Thymus (tissue), 14 donors: ENCODE measurements around the gene FUT2. TPM values are rescaled to one million over a fixed set of nuclear protein-coding genes. Genes with fewer than 3 reads are reported as not detected.
A peak's percentile ranks its signal among the peaks of the same experiment; 100 is the strongest.

Experiments
- DNase-seq, 9 donors: peaks; one replicate each; pipeline ENCODE4 v3.0.0-alpha.2; 2013; ENCODE audit warnings: low spot score in 9 of 9, low read depth in 6 of 9, missing footprints in 1 of 9
- H3K27ac ChIP-seq, 2 donors: one replicate each; pipeline ENCODE4 v1.5.1; 2013; ENCODE audit warnings: control low read depth in 1 of 2, low read depth in 1 of 2, low read length in 1 of 2, mild to moderate bottlenecking in 1 of 2, moderate library complexity in 1 of 2
- H3K27me3 ChIP-seq, 2 donors: one replicate each; pipeline ENCODE4 v1.5.1; 2013; ENCODE audit warnings: low read length in 1 of 2; ENCODE audit not compliant: control insufficient read depth in 2 of 2, insufficient read depth in 1 of 2
- H3K36me3 ChIP-seq, 2 donors: one replicate each; pipeline ENCODE4 v1.5.1; 2013; ENCODE audit warnings: low read length in 1 of 2, mild to moderate bottlenecking in 1 of 2, moderate library complexity in 1 of 2; ENCODE audit not compliant: control insufficient read depth in 2 of 2, insufficient read depth in 2 of 2
- H3K4me1 ChIP-seq, 2 donors: one replicate each; pipeline ENCODE4 v1.5.1; 2013; ENCODE audit warnings: low read length in 2 of 2; ENCODE audit not compliant: control insufficient read depth in 2 of 2, insufficient read depth in 2 of 2
- H3K4me3 ChIP-seq, 2 donors: one replicate each; pipeline ENCODE4 v1.5.1; 2013; ENCODE audit warnings: low read length in 2 of 2, control low read depth in 1 of 2, mild to moderate bottlenecking in 1 of 2
- H3K9me3 ChIP-seq, 2 donors: one replicate each; pipeline ENCODE4 v1.5.1; 2013; ENCODE audit warnings: low read length in 1 of 2, mild to moderate bottlenecking in 1 of 2; ENCODE audit not compliant: control insufficient read depth in 2 of 2, insufficient read depth in 1 of 2
- WGBS: extraction: QIAGEN DNeasy Blood & Tissue Kit; methylation state at CpG from one replicate; pipeline ENCODE4 v1.1.7; 2013; 5-methylcytosine and 5-hydroxymethylcytosine counted together
- long read RNA-seq, 10 donors: transcript quantifications; one replicate each; lab custom pipeline, GENCODE V29; 2026
- polyA plus RNA-seq: library from polyadenylated mRNA; stranded (reverse); fragments of 200-250 nt; gene quantifications from one replicate; pipeline ENCODE4 v1.2.3, GENCODE V29; 2013
- total RNA-seq: library from RNA; stranded (reverse); fragments of 120-200 nt; gene quantifications from one replicate; pipeline ENCODE4 v1.2.4, GENCODE V29; 2013
- donor health status: healthy.

The FUT2 gene
- total RNA-seq (0.66 TPM), polyA plus RNA-seq (3.2 TPM)
- long read RNA-seq, donor 1: 0 reads
- long read RNA-seq, donor 2, partial matches to known transcripts: 0 of 1 reads
- long read RNA-seq, donor 2, other reads (novel, unspliced or antisense): 0 of 1 reads
- long read RNA-seq, donor 3: 0 reads
- long read RNA-seq, donor 4: 0 reads
- long read RNA-seq, donor 5, partial matches to known transcripts: 0 of 1 reads
- long read RNA-seq, donor 5, other reads (novel, unspliced or antisense): 0 of 1 reads
- long read RNA-seq, donor 6, partial matches to known transcripts: 0 of 1 reads
- long read RNA-seq, donor 6, other reads (novel, unspliced or antisense): 0 of 1 reads
- long read RNA-seq, donor 7: 0 reads
- long read RNA-seq, donor 8: 0 reads
- long read RNA-seq, donor 9: 0 reads
- long read RNA-seq, donor 10: 0 reads

DNA sequence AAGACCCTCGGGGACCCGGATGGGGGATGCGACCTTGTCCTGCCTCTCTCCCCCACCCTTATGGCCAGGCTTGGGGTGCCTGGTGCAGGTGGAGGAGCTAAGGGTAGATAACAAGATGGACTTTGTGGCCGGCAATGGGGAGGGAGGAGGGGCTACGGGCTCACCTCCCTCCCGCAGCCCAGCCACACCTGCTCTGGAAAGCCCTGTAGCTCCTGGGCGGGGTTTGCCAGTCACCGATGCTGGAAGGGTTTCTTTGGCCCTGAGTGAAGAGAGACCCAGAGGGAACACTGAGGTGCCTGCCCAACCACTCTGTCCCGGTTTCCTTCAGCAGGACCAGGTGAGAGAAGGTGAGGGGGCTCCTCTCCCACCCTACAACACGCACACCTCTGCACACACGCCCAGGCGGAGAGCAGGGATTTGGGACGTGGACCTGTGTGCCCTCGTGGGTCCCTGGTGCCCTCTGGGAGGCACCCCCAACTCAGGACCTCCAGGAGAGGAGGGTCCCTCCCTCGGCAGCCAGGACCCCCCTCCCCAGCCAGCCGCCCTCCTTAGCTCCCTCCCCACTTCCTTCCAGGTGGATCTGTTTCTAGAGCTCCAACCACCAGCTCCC, at the start of gene FUT2:
Gene FUT2 (plus strand): TSS at position 229 of the 610 bp plus-strand sequence. CDS start 6,986 bp downstream, outside the sequence.
- H3K9me3 ChIP-seq: peaks cover 0 to 9% of the 10 kb centered on the region in 2 donors
- H3K4me3 ChIP-seq: peak within 1 kb of the TSS in 1 of 2 donors; percentile 32
- peaks cover 0 to 30% of the 10 kb centered on the region in 2 donors for H3K27me3 ChIP-seq
- no peak within 1 kb of the TSS for H3K27ac ChIP-seq
- H3K36me3 ChIP-seq: no peaks in the 10 kb centered on the region
- no peak for DNase-seq
- WGBS: 42% methylated on average over 16 of the region's 16 CpGs
- peaks cover 6 to 10% of the 10 kb centered on the region in 2 donors for H3K4me1 ChIP-seq

DNA sequence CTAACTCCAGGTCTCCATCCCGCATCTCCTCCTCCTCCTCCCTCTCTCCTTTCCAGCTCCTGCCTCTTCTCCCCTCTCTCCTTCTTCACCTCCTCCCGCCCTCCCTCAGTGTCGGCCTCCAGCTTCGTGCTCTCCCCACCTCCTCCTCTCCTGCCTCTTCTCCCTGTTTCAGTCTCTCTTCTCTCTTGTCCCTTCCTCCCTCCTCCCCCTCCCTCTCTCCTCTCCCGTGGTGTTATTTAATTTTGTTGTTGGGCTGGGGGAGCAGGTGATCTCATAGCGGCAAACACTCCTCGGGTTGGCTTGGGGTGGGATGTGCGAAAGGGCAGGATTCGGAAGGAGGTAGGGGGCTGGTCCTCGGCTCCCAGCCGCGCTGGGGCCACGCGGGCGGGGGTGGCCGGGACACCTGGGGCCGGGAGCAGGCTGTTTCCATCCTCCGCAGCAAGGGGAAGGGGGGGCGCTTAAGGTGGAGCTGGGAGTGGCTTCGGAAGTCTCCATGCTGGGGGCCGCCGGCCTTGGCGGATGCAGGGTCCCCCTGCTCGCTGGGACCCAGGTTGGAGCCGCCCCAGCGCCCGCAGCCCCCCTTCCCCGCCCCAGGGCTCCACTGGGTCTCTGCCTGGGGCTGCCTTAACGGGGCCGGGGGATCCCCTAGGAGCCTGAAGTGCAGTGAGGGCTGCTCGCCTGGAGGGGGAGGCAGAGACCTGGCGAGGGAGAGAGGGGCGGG, 49.6 kb upstream of the FUT2 start, which contains the start of gene CA11:
Gene CA11 (minus strand): TSS at position 187 of the 721 bp plus-strand sequence. CDS start 555 bp downstream, outside the sequence.
- Histone ChIP-seq H3K9me3 (no peaks in the 10 kb centered on the region), H3K4me1 (peaks cover 24 to 54% of the 10 kb centered on the region in 2 donors), H3K27me3 (peaks cover 0 to 11% of the 10 kb centered on the region in 2 donors), H3K4me3 (peak within 1 kb of the TSS; percentile 55 to 65), H3K36me3 (no peaks in the 10 kb centered on the region), H3K27ac (peak within 1 kb of the TSS; percentile 76 to 90)
- peak in 8 of 9 donors; percentile 86 to 96 (median 90) for DNase-seq
- under 1% methylated on average over 33 of the region's 33 CpGs for WGBS

DNA sequence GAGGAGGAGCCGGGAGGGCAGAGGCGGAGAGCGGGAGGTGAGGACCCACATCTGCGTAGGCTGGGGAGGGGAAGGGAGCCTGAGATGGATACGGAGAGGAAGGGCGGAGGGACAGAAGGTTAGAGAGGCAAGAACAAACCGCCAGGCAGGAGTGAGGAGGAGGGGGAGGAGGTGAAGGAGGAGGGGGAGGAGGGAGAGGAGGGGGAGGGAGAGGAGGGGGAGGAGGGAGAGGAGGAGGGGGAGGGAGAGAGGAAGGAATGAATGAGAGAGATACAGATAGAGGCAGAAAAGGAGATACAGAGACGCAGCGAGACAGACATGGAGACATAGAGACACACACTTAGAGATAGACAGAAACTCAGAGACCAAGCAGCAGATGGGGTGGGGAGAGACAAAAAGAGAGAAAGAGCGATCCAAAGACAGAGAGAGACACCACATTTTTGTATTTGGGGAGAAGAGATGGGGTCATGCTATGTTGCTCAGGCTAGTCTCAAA, 49.0 kb upstream of the FUT2 start:
- no peaks in the 10 kb centered on the region for H3K9me3 ChIP-seq
- peak overlapping the region; percentile 55 to 65 for H3K4me3 ChIP-seq
- peak in 1 of 9 donors; percentile 43 for DNase-seq
- WGBS: 14% methylated on average over 7 of the region's 10 CpGs
- no peaks in the 10 kb centered on the region for H3K36me3 ChIP-seq
- peaks cover 24 to 54% of the 10 kb centered on the region in 2 donors for H3K4me1 ChIP-seq
- H3K27ac ChIP-seq: peak overlapping the region; percentile 76 to 90
- peaks cover 0 to 11% of the 10 kb centered on the region in 2 donors for H3K27me3 ChIP-seq

DNA sequence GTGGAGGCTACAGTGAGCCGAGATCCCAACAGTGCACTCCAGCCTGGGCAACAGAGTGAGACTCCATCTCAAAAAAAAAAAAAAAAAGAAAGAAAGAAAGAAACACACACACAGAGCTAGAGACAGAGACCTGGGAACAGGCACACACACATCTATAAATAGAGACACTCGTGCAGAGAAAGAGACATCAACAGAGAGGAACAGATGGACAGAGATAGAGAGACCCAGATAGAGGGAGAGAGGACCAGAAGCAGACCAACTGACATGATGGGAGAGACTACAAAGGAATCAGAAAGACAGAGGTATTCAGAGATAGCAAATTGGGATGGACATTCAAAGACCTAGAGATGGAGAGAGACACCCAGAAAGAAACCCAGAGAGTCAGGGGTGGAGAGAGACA, 47.6 kb upstream of the FUT2 start:
- 72% methylated on average over 2 of the region's 2 CpGs for WGBS

DNA sequence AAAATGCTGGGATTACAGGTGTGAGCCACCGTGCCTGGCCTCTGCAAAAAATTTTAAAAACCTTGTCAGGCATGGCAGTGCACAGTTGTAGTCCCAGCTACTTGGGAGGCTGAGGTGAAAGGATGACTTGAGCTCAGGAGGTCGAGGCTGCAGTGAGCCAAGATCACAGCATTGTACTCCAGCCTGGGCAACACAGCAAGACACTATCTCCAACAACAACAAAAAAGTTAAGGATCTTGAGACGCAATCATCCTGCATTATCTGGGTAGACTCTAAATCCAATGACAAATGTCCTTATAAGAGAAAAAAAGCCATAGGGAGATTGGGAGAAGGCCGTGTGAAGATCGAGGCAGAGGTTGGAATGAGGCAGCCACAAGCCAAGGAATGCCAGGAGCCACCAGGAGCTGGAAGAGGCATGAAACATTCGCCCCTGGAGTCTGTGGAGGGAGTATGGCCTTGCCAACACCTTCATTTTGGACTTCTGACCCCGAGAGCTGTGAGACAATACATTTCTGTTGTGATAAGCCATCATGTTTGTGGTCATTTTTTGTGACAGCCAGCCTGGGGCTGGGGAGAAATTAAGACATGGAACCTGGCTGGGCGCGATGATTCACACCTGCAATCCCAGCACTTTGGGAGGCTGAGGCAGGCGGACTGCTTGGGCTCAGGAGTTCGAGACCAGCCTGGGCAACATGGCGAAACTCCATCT, 44.6 kb upstream of the FUT2 start:
- Histone ChIP-seq H3K27ac (no peak overlapping the region), H3K4me1 (peaks cover 30 to 45% of the 10 kb centered on the region in 2 donors), H3K36me3 (no peaks in the 10 kb centered on the region), H3K9me3 (no peaks in the 10 kb centered on the region), H3K4me3 (no peak overlapping the region), H3K27me3 (peaks cover 0 to under 1% of the 10 kb centered on the region in 2 donors)
- DNase-seq: no peak
- 98% methylated on average over 12 of the region's 12 CpGs for WGBS

More for the DNA sequence above, 47.6 kb upstream of the FUT2 start:
- Histone ChIP-seq H3K9me3 (no peaks in the 10 kb centered on the region), H3K4me1 (peaks cover 25 to 57% of the 10 kb centered on the region in 2 donors), H3K27me3 (peaks cover 0 to 11% of the 10 kb centered on the region in 2 donors), H3K27ac (peak overlapping the region; percentile 18 to 44), H3K4me3 (no peak overlapping the region), H3K36me3 (no peaks in the 10 kb centered on the region)
- no peak for DNase-seq

DNA sequence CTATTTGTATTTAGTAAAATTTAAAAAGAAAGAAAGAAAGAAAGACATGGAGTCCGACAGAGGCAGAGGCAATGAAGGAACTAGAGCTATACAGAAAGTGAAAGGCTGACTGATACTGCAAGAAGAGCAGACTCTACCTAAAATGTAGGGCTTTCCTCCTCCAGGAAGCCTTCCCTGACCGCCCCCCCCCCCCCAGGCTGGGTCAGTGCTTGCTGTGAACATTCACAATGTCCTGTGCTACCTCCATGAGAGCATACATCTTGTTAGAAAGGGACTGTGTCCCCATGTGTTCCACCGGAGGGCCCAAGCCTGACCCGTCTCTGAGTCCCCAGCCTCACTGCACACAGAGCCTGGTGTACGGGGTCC, 44.1 kb upstream of the FUT2 start:
- WGBS: 88% methylated on average over 5 of the region's 5 CpGs
- no peak for DNase-seq
- H3K36me3 ChIP-seq: no peaks in the 10 kb centered on the region
- H3K4me1 ChIP-seq: peaks cover 30 to 43% of the 10 kb centered on the region in 2 donors
- H3K27ac ChIP-seq: no peak overlapping the region
- H3K4me3 ChIP-seq: no peak overlapping the region
- H3K27me3 ChIP-seq: no peaks in the 10 kb centered on the region
- no peaks in the 10 kb centered on the region for H3K9me3 ChIP-seq

DNA sequence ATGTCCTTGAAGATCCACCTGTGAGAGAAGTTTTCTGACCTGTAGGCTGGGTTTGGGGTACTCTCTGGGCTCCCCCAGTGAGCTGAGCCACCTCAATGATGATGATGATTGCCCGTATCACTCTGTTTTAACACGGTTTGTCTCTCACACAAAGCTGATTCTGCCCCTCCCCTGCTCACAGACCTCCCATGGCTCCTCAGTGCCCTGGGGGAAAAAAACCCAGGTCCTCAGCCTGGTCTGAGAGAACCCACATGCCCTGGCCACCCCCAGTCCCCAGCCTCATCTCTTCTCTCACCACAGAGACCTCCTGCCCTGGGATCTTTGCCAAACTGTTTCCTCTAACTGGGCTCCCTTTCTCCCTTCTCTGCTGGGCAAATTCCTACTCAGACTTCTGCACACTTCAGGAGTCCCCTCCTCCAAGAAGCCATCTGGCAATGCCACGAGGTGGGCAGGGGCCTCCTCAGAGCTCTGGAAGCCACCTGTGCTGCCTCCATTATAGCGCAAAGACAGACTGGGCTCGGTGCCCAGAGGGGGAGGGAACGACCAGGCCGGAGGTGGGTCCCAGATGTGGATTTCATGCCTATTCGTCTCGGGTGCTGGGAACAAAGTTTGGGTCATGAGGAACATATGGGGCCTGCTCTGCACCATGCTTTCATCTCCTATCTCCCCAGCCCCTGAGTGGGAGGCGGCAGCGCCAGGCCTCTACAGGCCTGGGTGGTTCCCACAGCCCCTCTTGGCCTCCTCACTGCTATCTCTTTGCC, 41.3 kb upstream of the FUT2 start:
- Histone ChIP-seq H3K4me3 (no peak overlapping the region), H3K27me3 (peaks cover 0 to 6% of the 10 kb centered on the region in 2 donors), H3K27ac (peak overlapping the region; percentile 21 to 68), H3K36me3 (no peaks in the 10 kb centered on the region), H3K9me3 (no peaks in the 10 kb centered on the region), H3K4me1 (peaks cover 16% of the 10 kb centered on the region in 2 donors)
- WGBS: 19% methylated on average over 11 of the region's 11 CpGs
- DNase-seq: peak in 1 of 9 donors; percentile 50
